ENCODE measurements around the gene ATP6V1B1.

- TF ChIP-seq CTCF (IDR thresholded peaks at IDR 0.05; ENCODE audit: low read depth, low read length, poor library complexity, severe bottlenecking) = peak; percentile 46
- TF ChIP-seq EZH2phosphoT487 (IDR thresholded peaks at IDR 0.05; ENCODE audit: borderline replicate concordance, low read length) = no peak
Observed at GRCh38 chr2:70923378-70924015, 12.2 kb upstream of the ATP6V1B1 start.

Data from DOHH2 (cell line).